OCI-LY1 (cell line): Measurements from ENCODE around the gene TOM1.

Experiments used
- CTCF ChIP-seq: fragments of 200-600 bp; sonication (generic), shearing (Covaris generic); IDR thresholded peaks from 2 replicates; pipeline ENCODE4 v1.5.1; 2017; ENCODE audit warnings: mild to moderate bottlenecking, antibody characterized with exemption, low read length, moderate library complexity, mixed read lengths
- EZH2 ChIP-seq: fragments of 200-600 bp; sonication (generic), shearing (Covaris generic); IDR thresholded peaks from 2 replicates; pipeline ENCODE4 v1.8.0; 2017; ENCODE audit warnings: borderline replicate concordance, mixed run types, mild to moderate bottlenecking, antibody characterized with exemption, low read length, moderate library complexity, mixed read lengths

GRCh38 chr22:35384975-35385588 is 85.4 kb downstream of the TOM1 start:
- TF ChIP-seq CTCF (no peak), EZH2 (no peak)
